K562 treated with DMSO at 1 percent for 4 hours (cell line): ENCODE measurements around the gene CEP131. TPM values are rescaled to one million over a fixed set of nuclear protein-coding genes. Genes with fewer than 3 reads are reported as not detected.

Experiments
- total RNA-seq: library from RNA; unstranded; fragments of 300-600 nt; gene quantifications from 2 replicates; pipeline ENCODE4 v1.2.3, GENCODE V29; 2022; ENCODE audit not compliant: insufficient read depth

CEP131 gene
- 23.3 and 27.7 TPM in 2 replicates for total RNA-seq

GRCh38 chr17:81222906-81223761 lies at the start of gene CEP131:
Gene CEP131 (minus strand): TSS chr17:81222965. CDS start chr17:81220056, 2,909 bp downstream.

GRCh38 chr17:81238815-81239713 lies 16.3 kb upstream of the CEP131 start, which contains the start of the genes NDUFAF8 and TEPSIN:
Gene NDUFAF8 (plus strand): TSS chr17:81239318. CDS start chr17:81239364, 46 bp downstream.
Gene TEPSIN (minus strand): TSS chr17:81239055. CDS start chr17:81239033, 22 bp downstream.

GRCh38 chr17:81166033-81166492 lies 56.7 kb downstream of the CEP131 start, which contains the start of gene AATK:
Gene AATK (minus strand): TSS chr17:81166221. CDS start chr17:81165992, 229 bp downstream.

GRCh38 chr17:81165246-81166032 lies 57.3 kb downstream of the CEP131 start, which contains the start of gene PVALEF:
Gene PVALEF (plus strand): TSS chr17:81165507. CDS start chr17:81181227, 15,720 bp downstream.

Other genes with a start within 250 kb of the CEP131 start
- 9.9 and 11.3 TPM in 2 replicates for gene CHMP6, start 231.1 kb downstream of the CEP131 start, total RNA-seq
- gene BAIAP2, start 187.8 kb downstream of the CEP131 start, total RNA-seq, result 77.6 and 77.8 TPM in 2 replicates
- gene PVALEF, start 57.5 kb downstream of the CEP131 start, total RNA-seq, result not detected in 2 replicates
- not detected in 2 replicates for gene AATK, start 56.7 kb downstream of the CEP131 start, total RNA-seq
- 20.7 and 26.9 TPM in 2 replicates for gene TEPSIN, start 16.1 kb upstream of the CEP131 start, total RNA-seq
- 56.2 and 75.8 TPM in 2 replicates for gene NDUFAF8, start 16.4 kb upstream of the CEP131 start, total RNA-seq
- 70.6 and 79.3 TPM in 2 replicates for gene SLC38A10, start 72.3 kb upstream of the CEP131 start, total RNA-seq
- 8.7 and 10.6 TPM in 2 replicates for gene BAHCC1, start 172.5 kb upstream of the CEP131 start, total RNA-seq